Hepatocyte (in vitro differentiated cells): ENCODE results near the gene PRSS21. TPM values are rescaled to one million over a fixed set of nuclear protein-coding genes. Genes with fewer than 3 reads are reported as not detected.

ENCODE experiments used
- DNase-seq: peaks from one replicate; pipeline ENCODE4 v3.0.0-alpha.2; 2016; ENCODE audit warnings: low spot score
- H2AFZ ChIP-seq: fragments of 200-600 bp; sonication (generic); 2 replicates; pipeline ENCODE4 v1.6.0; 2016; ENCODE audit warnings: antibody characterized with exemption, mild to moderate bottlenecking
- H3K27ac ChIP-seq: fragments of 200-600 bp; sonication (generic); 2 replicates; pipeline ENCODE4 v1.5.1; 2016; ENCODE audit warnings: mild to moderate bottlenecking
- H3K27me3 ChIP-seq: fragments of 200-600 bp; sonication (generic); 2 replicates; pipeline ENCODE4 v1.6.1; 2016
- H3K36me3 ChIP-seq: fragments of 200-600 bp; sonication (generic); replicated peaks from 2 replicates; pipeline ENCODE4 v1.5.1; 2016; ENCODE audit warnings: low read depth; ENCODE audit not compliant: insufficient read depth
- H3K4me1 ChIP-seq: fragments of 200-600 bp; sonication (generic); 2 replicates; pipeline ENCODE4 v1.5.1; 2016; ENCODE audit warnings: mild to moderate bottlenecking, moderate library complexity; ENCODE audit not compliant: insufficient read depth
- H3K4me2 ChIP-seq: fragments of 200-600 bp; sonication (generic); 2 replicates; pipeline ENCODE4 v1.6.0; 2016
- H3K4me3 ChIP-seq: fragments of 200-600 bp; sonication (generic); 2 replicates; pipeline ENCODE4 v1.5.1; 2016; ENCODE audit warnings: mild to moderate bottlenecking
- H3K79me2 ChIP-seq: fragments of 200-600 bp; sonication (generic); 2 replicates; pipeline ENCODE4 v1.6.0; 2017; ENCODE audit warnings: mild to moderate bottlenecking
- H3K9me2 ChIP-seq: fragments of 200-600 bp; sonication (generic); replicated peaks from 2 replicates; pipeline ENCODE4 v1.6.0; 2017; ENCODE audit warnings: mild to moderate bottlenecking; ENCODE audit not compliant: insufficient read depth
- H3K9me3 ChIP-seq: fragments of 200-600 bp; sonication (generic); 2 replicates; pipeline ENCODE4 v1.5.1; 2016; ENCODE audit warnings: low read depth, mild to moderate bottlenecking
- H4K20me1 ChIP-seq: fragments of 200-600 bp; sonication (generic); 2 replicates; pipeline ENCODE4 v1.6.0; 2016; ENCODE audit warnings: mild to moderate bottlenecking; ENCODE audit not compliant: insufficient read depth, poor library complexity, severe bottlenecking
- EZH2 ChIP-seq: fragments of 200-600 bp; sonication (generic); IDR thresholded peaks from 2 replicates; pipeline ENCODE4 v1.6.1; 2016; ENCODE audit warnings: antibody characterized with exemption, mild to moderate bottlenecking, borderline replicate concordance
- EZH2phosphoT487 ChIP-seq: fragments of 200-600 bp; sonication (generic); IDR thresholded peaks from one replicate; pipeline ENCODE4 v1.6.1; 2018; ENCODE audit warnings: antibody characterized with exemption, mild to moderate bottlenecking, low read depth, moderate library complexity; ENCODE audit not compliant: unreplicated experiment, severe bottlenecking
- WGBS: methylation state at CpG from one replicate; pipeline ENCODE4 v1.1.6; 2016; ENCODE audit warnings: low lambda C conversion rate; ENCODE audit errors: missing lambda C conversion rate; 5-methylcytosine and 5-hydroxymethylcytosine counted together
- polyA plus RNA-seq: library from polyadenylated mRNA; unstranded; fragments of >200 nt; fragmentation: Nextera tagmentation; extraction: Ambion mirVana; gene quantifications from 2 replicates; pipeline ENCODE4 v1.2.1, GENCODE V29; 2016
- total RNA-seq: library from RNA; depleted of rRNA; stranded (reverse); fragments of >200 nt; gene quantifications from 2 replicates; pipeline ENCODE4 v1.2.3, GENCODE V29; 2014
- TF ChIP-seq, protein P1 (sequence below): fragments of 200-600 bp; sonication (generic); IDR thresholded peaks from 2 replicates; pipeline ENCODE4 v1.5.1; 2016; ENCODE audit warnings: antibody characterized with exemption, mild to moderate bottlenecking; ENCODE audit not compliant: poor library complexity

Gene PRSS21
- total and polyA plus RNA-seq, 2 experiments from 2014 or later: not detected

DNA sequence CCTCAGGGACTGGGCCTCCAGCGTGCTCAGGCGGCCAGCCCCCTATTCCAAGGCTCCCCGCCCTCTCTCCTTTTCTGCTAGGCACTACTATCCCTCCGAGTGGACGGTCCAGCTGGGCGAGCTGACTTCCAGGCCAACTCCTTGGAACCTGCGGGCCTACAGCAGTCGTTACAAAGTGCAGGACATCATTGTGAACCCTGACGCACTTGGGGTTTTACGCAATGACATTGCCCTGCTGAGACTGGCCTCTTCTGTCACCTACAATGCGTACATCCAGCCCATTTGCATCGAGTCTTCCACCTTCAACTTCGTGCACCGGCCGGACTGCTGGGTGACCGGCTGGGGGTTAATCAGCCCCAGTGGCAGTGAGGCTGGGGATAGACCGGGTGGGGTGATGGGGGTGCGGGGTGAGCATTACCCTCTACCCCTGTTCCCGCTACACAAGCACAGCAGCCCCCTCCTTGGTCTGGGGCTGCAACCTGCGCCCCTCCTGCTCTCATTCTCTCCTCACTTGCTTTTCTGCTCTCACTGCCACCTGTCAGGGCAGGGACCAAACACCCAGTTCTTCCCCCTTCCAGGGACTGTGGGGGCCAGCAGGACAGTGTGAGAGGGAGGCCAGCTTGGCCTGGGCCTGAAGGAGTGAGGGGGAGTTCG lies 17.7 kb upstream of the PRSS21 start:
- no peak overlapping the region for H3K4me3 ChIP-seq
- H4K20me1 ChIP-seq: no peaks in the 10 kb centered on the region
- H3K9me3 ChIP-seq: no peaks in the 10 kb centered on the region
- H3K9me2 ChIP-seq: no peaks in the 10 kb centered on the region
- TF ChIP-seq, protein P1, sequence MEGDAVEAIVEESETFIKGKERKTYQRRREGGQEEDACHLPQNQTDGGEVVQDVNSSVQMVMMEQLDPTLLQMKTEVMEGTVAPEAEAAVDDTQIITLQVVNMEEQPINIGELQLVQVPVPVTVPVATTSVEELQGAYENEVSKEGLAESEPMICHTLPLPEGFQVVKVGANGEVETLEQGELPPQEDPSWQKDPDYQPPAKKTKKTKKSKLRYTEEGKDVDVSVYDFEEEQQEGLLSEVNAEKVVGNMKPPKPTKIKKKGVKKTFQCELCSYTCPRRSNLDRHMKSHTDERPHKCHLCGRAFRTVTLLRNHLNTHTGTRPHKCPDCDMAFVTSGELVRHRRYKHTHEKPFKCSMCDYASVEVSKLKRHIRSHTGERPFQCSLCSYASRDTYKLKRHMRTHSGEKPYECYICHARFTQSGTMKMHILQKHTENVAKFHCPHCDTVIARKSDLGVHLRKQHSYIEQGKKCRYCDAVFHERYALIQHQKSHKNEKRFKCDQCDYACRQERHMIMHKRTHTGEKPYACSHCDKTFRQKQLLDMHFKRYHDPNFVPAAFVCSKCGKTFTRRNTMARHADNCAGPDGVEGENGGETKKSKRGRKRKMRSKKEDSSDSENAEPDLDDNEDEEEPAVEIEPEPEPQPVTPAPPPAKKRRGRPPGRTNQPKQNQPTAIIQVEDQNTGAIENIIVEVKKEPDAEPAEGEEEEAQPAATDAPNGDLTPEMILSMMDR: no peak
- TF ChIP-seq EZH2phosphoT487 (no peak), EZH2 (no peak)
- WGBS: 82% methylated on average over 21 of the region's 21 CpGs
- no peak for DNase-seq
- H3K4me2 ChIP-seq: no peak overlapping the region
- no peak overlapping the region for H2AFZ ChIP-seq
- H3K27me3 ChIP-seq: no peaks in the 10 kb centered on the region
- peak overlapping the region; percentile 98 for H3K27ac ChIP-seq
- H3K36me3 ChIP-seq: no peaks in the 10 kb centered on the region
- H3K79me2 ChIP-seq: no peaks in the 10 kb centered on the region
- peaks cover 12% of the 10 kb centered on the region for H3K4me1 ChIP-seq

DNA sequence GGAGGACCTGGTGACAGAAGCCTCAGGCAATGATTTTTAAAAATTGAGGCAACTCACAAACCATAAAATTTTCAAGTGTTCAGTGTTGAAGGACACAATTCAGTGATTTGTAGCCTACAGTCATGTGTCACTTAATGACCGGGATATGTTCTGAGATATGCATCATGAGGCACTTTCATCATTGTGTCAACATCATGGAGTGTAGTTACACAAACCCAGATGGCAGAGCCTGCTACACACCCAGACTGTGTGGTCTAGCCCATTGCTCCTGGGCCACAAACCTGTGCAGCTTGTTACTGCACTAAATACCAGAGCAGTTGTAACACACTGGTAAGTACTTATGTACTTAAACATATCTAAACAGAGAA lies 17.2 kb upstream of the PRSS21 start:
- no peaks in the 10 kb centered on the region for H4K20me1 ChIP-seq
- H3K79me2 ChIP-seq: no peaks in the 10 kb centered on the region
- H3K4me2 ChIP-seq: no peak overlapping the region
- 33% methylated on average over 1 of the region's 1 CpG for WGBS
- no peak for TF ChIP-seq EZH2phosphoT487
- TF ChIP-seq, protein P1: no peak
- no peak for TF ChIP-seq EZH2
- H3K27ac ChIP-seq: peak overlapping the region; percentile 98
- H3K9me3 ChIP-seq: no peaks in the 10 kb centered on the region
- no peaks in the 10 kb centered on the region for H3K27me3 ChIP-seq
- H3K36me3 ChIP-seq: no peaks in the 10 kb centered on the region
- H3K4me3 ChIP-seq: no peak overlapping the region
- DNase-seq: peak; percentile 84
- H3K9me2 ChIP-seq: no peaks in the 10 kb centered on the region
- H3K4me1 ChIP-seq: peaks cover 12% of the 10 kb centered on the region
- H2AFZ ChIP-seq: no peak overlapping the region

DNA sequence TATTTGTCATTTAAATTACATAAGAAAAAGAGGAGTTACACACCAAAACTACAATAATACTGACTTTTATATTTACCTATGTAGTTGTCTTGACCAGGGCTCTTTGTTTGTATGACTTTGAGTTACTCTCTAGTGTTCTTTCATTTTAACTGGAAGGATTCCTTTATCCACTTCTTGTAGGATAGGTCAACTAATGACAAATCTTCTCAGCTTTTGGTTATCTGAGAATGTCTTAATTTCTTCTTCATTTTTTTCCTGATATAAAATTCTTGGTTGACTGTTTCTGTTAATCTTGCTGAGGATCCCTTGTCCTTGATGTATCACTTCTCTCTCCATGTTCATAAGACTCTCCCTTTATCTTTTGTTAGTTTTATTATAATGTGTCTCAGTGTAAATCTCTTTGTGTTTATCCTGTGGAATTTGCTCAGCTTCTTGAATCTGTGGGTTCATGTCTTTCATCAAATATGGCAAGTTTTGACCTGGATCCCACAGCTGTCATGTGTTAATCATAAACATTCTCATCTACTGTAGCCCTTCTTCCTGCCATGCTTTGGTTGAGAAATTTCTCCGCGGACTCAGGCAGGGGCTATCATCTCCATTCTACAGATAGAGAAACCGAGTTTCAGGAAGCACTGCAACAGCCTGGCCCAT lies 13.4 kb upstream of the PRSS21 start:
- H2AFZ ChIP-seq: no peak overlapping the region
- H3K27me3 ChIP-seq: no peaks in the 10 kb centered on the region
- DNase-seq: no peak
- H3K79me2 ChIP-seq: no peaks in the 10 kb centered on the region
- no peaks in the 10 kb centered on the region for H3K9me2 ChIP-seq
- no peak overlapping the region for H3K4me3 ChIP-seq
- peaks cover 9% of the 10 kb centered on the region for H3K4me1 ChIP-seq
- TF ChIP-seq, protein P1: no peak
- no peak for TF ChIP-seq EZH2phosphoT487
- TF ChIP-seq EZH2: no peak
- no peak overlapping the region for H3K27ac ChIP-seq
- no peaks in the 10 kb centered on the region for H3K9me3 ChIP-seq
- no peaks in the 10 kb centered on the region for H4K20me1 ChIP-seq
- no peaks in the 10 kb centered on the region for H3K36me3 ChIP-seq
- WGBS: 84% methylated on average over 3 of the region's 3 CpGs
- no peak overlapping the region for H3K4me2 ChIP-seq
